HG02852 (cell line): ENCODE measurements around the gene DPP4.

Experiments
- ATAC-seq: cut with Tn5 transposase; IDR thresholded peaks from one replicate; pipeline ENCODE4 v1.9.1; 2021; ENCODE audit warnings: mild to moderate bottlenecking, moderate library complexity; ENCODE audit not compliant: unreplicated experiment

DPP4 gene

GRCh38 chr2:162022290-162022945 lies 51.6 kb downstream of the DPP4 start:
- ATAC-seq, result no peak

- ATAC-seq, result no peak
These were observed 52.4 kb downstream of the DPP4 start for GRCh38 chr2:162021516-162022058.

GRCh38 chr2:162018530-162018929 lies 55.5 kb downstream of the DPP4 start:
- ATAC-seq, result no peak

- ATAC-seq, result no peak
These were observed 56.8 kb downstream of the DPP4 start for GRCh38 chr2:162017233-162017632.

- no peak for ATAC-seq
These were observed 57.9 kb downstream of the DPP4 start for GRCh38 chr2:162016080-162016479.

- no peak for ATAC-seq
These were observed 59.3 kb downstream of the DPP4 start for GRCh38 chr2:162014751-162015150.

GRCh38 chr2:162013514-162014475 lies 60.2 kb downstream of the DPP4 start:
- ATAC-seq, result no peak

GRCh38 chr2:162012565-162013058 lies 61.4 kb downstream of the DPP4 start:
- no peak for ATAC-seq

- ATAC-seq, result no peak
These were observed 62.1 kb downstream of the DPP4 start for GRCh38 chr2:162011706-162012564.

GRCh38 chr2:162009543-162009942 lies 64.5 kb downstream of the DPP4 start:
- no peak for ATAC-seq

GRCh38 chr2:162007447-162008040 lies 66.5 kb downstream of the DPP4 start:
- ATAC-seq, result no peak

- ATAC-seq, result no peak
These were observed 67.7 kb downstream of the DPP4 start for GRCh38 chr2:162006337-162006736.

- no peak for ATAC-seq
These were observed 70.0 kb downstream of the DPP4 start for GRCh38 chr2:162004031-162004430.

GRCh38 chr2:162002623-162003235 lies 71.3 kb downstream of the DPP4 start:
- no peak for ATAC-seq

GRCh38 chr2:162000431-162000830 lies 73.6 kb downstream of the DPP4 start:
- no peak for ATAC-seq

GRCh38 chr2:161999321-161999720 lies 74.7 kb downstream of the DPP4 start:
- no peak for ATAC-seq

GRCh38 chr2:161998857-161999256 lies 75.2 kb downstream of the DPP4 start:
- ATAC-seq, result no peak

- no peak for ATAC-seq
These were observed 76.0 kb downstream of the DPP4 start for GRCh38 chr2:161997916-161998471.

- ATAC-seq, result no peak
These were observed 78.4 kb downstream of the DPP4 start for GRCh38 chr2:161995553-161996016.
